ENCODE measurements around the gene TOR2A.

Gene TOR2A

DNA sequence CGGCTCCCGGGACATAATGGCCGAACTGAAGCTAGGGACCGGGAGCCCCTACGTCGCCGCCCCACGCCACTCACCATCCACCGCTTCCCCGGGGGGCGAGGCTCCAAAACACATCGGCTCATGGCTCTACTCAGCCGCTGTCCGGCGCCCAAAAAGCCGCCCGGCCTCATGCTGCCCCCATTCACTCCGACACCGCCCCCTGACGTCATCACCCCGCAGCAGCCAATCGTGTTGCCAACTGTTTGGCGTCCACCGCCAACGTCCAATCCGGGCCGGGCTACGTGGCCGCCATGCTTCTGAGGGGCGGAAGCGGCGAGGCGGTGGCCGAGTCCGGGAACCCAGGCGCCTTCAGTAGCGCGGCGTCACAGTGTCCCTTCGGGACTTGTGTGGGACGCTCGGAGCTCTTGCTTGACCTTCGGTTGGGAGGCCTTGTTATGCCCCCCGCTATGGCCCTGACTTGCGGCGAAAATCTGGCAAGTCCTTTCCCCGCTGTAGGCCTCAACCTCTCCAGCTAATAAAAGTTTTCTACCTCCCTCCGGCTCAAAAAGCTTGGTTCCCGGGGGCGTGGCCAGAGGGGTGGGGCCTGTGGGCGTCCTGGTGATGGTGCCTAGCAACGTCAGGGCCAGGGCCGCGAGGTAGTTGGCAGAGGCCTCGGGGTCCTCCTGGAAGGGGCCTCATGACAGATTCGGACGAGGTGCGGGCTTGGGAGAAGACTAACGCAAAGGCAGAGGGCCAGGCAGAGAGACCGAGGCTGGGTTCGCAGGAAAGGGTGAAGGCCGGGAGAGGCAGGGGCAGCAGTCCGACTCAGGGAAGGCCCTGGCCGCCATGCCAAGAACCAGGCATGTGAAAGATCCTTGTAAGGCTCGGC, 19.4 kb downstream of the TOR2A start, which contains the start of the genes PTRH1 and TTC16:
Gene PTRH1, minus strand, starts transcription at position 194 of the 868 bp plus-strand sequence. Its CDS starts 24 bp downstream, at position 170.
Gene TTC16, plus strand, starts transcription at position 610 of the 868 bp plus-strand sequence. Its CDS starts 67 bp downstream, at position 677.
- DNase-seq (ENCODE audit: extremely low read depth, low read depth): peak; percentile 80
- TF ChIP-seq, protein P1, sequence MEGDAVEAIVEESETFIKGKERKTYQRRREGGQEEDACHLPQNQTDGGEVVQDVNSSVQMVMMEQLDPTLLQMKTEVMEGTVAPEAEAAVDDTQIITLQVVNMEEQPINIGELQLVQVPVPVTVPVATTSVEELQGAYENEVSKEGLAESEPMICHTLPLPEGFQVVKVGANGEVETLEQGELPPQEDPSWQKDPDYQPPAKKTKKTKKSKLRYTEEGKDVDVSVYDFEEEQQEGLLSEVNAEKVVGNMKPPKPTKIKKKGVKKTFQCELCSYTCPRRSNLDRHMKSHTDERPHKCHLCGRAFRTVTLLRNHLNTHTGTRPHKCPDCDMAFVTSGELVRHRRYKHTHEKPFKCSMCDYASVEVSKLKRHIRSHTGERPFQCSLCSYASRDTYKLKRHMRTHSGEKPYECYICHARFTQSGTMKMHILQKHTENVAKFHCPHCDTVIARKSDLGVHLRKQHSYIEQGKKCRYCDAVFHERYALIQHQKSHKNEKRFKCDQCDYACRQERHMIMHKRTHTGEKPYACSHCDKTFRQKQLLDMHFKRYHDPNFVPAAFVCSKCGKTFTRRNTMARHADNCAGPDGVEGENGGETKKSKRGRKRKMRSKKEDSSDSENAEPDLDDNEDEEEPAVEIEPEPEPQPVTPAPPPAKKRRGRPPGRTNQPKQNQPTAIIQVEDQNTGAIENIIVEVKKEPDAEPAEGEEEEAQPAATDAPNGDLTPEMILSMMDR (IDR thresholded peaks at IDR 0.05; ENCODE audit: low read depth, low read length): no peak

DNA sequence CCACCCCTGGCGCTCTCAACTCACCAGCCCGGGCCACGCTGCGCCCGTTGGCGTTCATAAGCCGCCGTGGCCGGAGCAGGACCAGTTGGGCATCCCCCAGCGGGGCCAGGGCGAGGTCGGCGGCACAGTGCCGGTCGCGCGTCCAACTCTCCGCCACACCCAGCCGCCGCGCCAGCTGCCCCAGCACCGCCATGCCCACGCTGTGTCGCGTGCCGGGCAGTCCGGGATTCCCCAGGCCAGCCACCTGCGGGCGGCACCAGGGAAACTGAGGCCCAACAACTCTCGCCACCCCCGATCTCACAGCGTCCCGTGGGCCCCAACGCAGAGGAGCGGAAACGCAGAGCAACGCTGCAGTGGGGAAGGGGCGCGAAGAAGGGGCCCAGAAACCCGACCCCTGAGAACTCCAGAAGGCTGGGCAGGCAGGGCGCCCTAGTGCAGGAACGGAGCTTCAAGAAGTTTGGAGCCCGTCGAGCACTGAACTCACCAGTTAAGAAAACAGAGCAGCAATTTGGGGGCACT, 20.1 kb downstream of the TOR2A start:
- no peak for DNase-seq (ENCODE audit: extremely low read depth, low read depth)

DNA sequence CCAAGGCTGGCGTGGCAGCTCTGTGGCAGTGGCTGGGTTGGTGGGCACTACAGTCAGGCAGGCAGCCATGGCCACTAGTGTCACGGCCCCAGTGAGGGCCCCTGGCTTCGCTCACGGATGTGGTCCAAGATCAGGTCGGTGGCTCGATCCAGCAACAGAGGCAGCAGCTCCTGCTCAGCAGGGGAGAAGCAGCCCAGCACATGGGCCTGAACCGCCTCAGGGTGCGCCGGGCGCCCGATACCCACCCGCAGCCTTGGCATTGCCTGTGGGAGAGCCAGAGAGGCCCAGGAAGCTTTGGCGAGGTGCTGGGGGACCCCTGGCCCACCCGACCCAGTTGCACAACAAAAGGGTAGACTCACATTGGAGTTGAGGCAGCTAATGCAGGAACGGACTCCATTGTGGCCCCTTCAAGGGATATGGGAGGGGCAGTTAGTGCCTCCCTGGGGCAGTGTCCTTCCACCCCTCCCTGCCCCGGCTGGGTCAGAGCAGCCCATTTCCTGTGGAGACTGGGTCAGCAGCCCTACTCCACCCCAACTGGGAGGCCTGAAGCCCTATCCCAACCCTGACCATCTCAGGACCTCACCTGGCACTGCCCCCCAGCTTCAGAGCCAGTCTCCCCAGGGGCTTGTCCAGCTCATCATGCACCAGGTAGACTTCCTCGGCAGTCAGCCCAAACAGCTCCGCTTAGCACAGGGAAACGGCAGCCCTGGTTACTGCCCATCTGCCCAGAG, 20.9 kb downstream of the TOR2A start:
- TF ChIP-seq, protein P1 (IDR thresholded peaks at IDR 0.05; ENCODE audit: low read depth, low read length): no peak
- no peak for DNase-seq (ENCODE audit: extremely low read depth, low read depth)

More for the DNA sequence above, 20.1 kb downstream of the TOR2A start:
- TF ChIP-seq, protein P1 (IDR thresholded peaks at IDR 0.05; ENCODE audit: low read depth, low read length): no peak

DNA sequence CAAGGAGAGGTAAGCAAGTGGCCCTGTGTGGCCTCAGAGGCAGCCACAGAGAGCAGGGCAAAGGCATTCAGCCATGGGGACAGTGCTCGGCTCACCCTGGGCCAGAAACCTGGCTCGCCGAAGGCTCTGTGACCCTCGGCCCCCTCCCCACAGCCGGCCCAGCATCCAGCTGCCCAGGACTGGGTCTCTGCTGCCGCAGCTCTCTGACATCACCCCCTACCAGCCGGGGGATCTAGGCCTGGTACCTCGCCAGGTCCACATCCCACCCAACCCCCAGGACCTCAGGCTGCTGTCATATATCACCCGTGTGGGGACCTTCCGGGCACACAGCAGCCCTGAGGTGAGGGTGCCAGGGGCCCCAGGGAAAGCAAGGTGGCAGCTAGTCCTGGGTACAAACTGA, 22.2 kb downstream of the TOR2A start:
- TF ChIP-seq, protein P1 (IDR thresholded peaks at IDR 0.05; ENCODE audit: low read depth, low read length): no peak
- DNase-seq (ENCODE audit: extremely low read depth, low read depth): no peak

DNA sequence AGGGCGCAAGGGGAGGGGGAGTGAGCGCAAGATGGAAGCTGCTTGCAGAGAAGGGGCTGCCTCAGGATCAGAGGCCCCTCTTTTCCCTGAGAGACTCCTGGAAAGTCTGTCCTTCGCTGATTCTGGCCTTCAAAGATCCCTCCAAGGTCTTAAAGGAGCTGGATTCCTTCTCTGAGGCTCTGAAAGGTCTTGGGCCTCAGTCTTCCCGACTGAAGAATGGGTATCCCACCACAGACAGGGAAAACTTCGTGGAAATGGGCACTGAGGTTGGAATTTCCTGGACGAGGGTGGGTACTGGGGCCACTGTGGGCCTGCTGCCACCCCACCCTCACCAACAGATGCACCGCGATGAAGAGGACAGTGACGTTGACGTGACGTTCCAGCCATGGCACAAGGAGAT, 22.7 kb downstream of the TOR2A start:
- DNase-seq (ENCODE audit: extremely low read depth, low read depth): no peak
- TF ChIP-seq, protein P1 (IDR thresholded peaks at IDR 0.05; ENCODE audit: low read depth, low read length): no peak

DNA sequence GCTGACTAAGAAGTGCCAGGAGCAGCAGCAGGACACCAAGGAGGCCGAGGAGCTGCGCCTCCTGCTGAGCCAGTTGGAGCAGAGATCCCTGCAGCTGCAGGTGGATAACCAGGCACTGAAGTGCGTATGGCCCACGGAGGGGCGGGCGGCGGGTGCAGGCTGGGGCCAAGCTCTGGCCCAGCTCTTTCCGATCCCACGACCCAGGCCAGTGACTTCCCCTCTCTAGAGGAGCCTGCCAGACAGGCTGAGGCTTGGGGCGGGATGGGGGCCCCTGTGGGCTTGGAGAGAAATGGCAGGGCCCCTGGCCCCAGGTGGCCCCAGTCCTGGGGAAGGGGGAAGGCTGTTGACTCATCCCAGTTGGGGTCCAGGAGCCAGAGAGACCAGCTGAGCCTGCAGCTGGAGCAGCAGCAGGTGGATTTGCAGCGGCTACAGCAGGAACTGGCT, 23.2 kb downstream of the TOR2A start:
- no peak for DNase-seq (ENCODE audit: extremely low read depth, low read depth)
- TF ChIP-seq, protein P1 (IDR thresholded peaks at IDR 0.05; ENCODE audit: low read depth, low read length): no peak
